ENCODE measurements around the gene SPANXD.
"Not testable (repeated sequence)": the region's sequence is repeated elsewhere in the genome, so short reads cannot be mapped to it uniquely, and the experiment has no call there.

The SPANXD gene, protein sequence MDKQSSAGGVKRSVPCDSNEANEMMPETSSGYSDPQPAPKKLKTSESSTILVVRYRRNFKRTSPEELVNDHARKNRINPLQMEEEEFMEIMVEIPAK

GRCh38 chrX:141698639-141699038 lies at the start of gene SPANXD:
Gene SPANXD (minus strand): TSS chrX:141698739. CDS start chrX:141698405, 334 bp downstream.
- not testable (repeated sequence) for H3K27me3 ChIP-seq (ENCODE audit: control insufficient read depth, insufficient read depth, low read length); H3K9me3 ChIP-seq (ENCODE audit: control insufficient read depth, low read length); H3K4me2 ChIP-seq (ENCODE audit: low read length); H3K27ac ChIP-seq; H3K36me3 ChIP-seq (ENCODE audit: control insufficient read depth, insufficient read depth, low read length); H3K79me2 ChIP-seq; H3K9ac ChIP-seq; H3K4me1 ChIP-seq; H2AFZ ChIP-seq; H3K4me3 ChIP-seq (ENCODE audit: low read depth, low read length)

GRCh38 chrX:141742666-141743065 lies 44.1 kb upstream of the SPANXD start:
- Histone ChIP-seq H3K9ac (no peak overlapping the region), H3K4me2 (ENCODE audit: low read length) (no peak overlapping the region), H3K27ac (no peak overlapping the region), H3K27me3 (ENCODE audit: control insufficient read depth, insufficient read depth, low read length) (no peaks in the 10 kb centered on the region), H3K79me2 (no peaks in the 10 kb centered on the region), H3K4me1 (no peaks in the 10 kb centered on the region), H3K36me3 (ENCODE audit: control insufficient read depth, insufficient read depth, low read length) (no peaks in the 10 kb centered on the region), H3K9me3 (ENCODE audit: control insufficient read depth, low read length) (no peaks in the 10 kb centered on the region), H2AFZ (no peak overlapping the region), H3K4me3 (ENCODE audit: low read depth, low read length) (no peak overlapping the region)
- no peak for TF ChIP-seq CTCF (IDR thresholded peaks at IDR 0.05)

GRCh38 chrX:141736656-141737055 lies 38.1 kb upstream of the SPANXD start:
- Histone ChIP-seq H3K79me2 (no peaks in the 10 kb centered on the region), H2AFZ (no peak overlapping the region), H3K4me1 (no peaks in the 10 kb centered on the region), H3K9me3 (ENCODE audit: control insufficient read depth, low read length) (no peaks in the 10 kb centered on the region), H3K36me3 (ENCODE audit: control insufficient read depth, insufficient read depth, low read length) (no peaks in the 10 kb centered on the region), H3K27ac (no peak overlapping the region), H3K4me3 (ENCODE audit: low read depth, low read length) (no peak overlapping the region), H3K9ac (no peak overlapping the region), H3K4me2 (ENCODE audit: low read length) (no peak overlapping the region), H3K27me3 (ENCODE audit: control insufficient read depth, insufficient read depth, low read length) (no peaks in the 10 kb centered on the region)
- no peak for TF ChIP-seq CTCF (IDR thresholded peaks at IDR 0.05)

DNA sequence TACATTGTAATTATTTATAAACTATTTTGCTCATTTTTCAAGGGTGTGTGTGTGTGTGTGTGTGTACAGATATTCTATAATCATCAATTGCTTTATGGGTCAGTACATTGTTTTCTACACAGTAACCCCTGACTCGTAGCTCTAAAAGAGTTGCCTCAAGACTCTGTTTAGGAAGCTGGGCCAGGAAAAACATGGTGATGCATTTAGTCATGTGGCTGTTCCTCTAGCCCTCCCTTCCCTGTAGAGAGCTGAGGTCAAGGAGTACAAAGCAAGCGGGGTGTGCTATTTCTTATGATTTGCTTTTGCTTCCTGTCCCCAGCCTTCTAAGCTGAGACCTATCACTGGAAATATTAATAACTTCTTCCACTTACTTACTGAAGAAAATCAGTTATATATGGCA lies 34.8 kb upstream of the SPANXD start:
- TF ChIP-seq CTCF (IDR thresholded peaks at IDR 0.05): no peak
- H3K27me3 ChIP-seq (ENCODE audit: control insufficient read depth, insufficient read depth, low read length): no peaks in the 10 kb centered on the region
- no peaks in the 10 kb centered on the region for H3K79me2 ChIP-seq
- no peak overlapping the region for H3K9ac ChIP-seq
- no peak overlapping the region for H3K27ac ChIP-seq
- no peaks in the 10 kb centered on the region for H3K4me1 ChIP-seq
- H3K36me3 ChIP-seq (ENCODE audit: control insufficient read depth, insufficient read depth, low read length): no peaks in the 10 kb centered on the region
- H3K9me3 ChIP-seq (ENCODE audit: control insufficient read depth, low read length): no peaks in the 10 kb centered on the region
- no peak overlapping the region for H3K4me2 ChIP-seq (ENCODE audit: low read length)
- no peak overlapping the region for H2AFZ ChIP-seq
- H3K4me3 ChIP-seq (ENCODE audit: low read depth, low read length): no peak overlapping the region

GRCh38 chrX:141732031-141732430 lies 33.5 kb upstream of the SPANXD start:
- Histone ChIP-seq H3K27ac (no peak overlapping the region), H3K4me3 (ENCODE audit: low read depth, low read length) (no peak overlapping the region), H3K4me2 (ENCODE audit: low read length) (no peak overlapping the region), H3K36me3 (ENCODE audit: control insufficient read depth, insufficient read depth, low read length) (no peaks in the 10 kb centered on the region), H3K9ac (no peak overlapping the region), H3K79me2 (no peaks in the 10 kb centered on the region), H3K4me1 (no peaks in the 10 kb centered on the region), H3K27me3 (ENCODE audit: control insufficient read depth, insufficient read depth, low read length) (no peaks in the 10 kb centered on the region), H2AFZ (no peak overlapping the region), H3K9me3 (ENCODE audit: control insufficient read depth, low read length) (no peaks in the 10 kb centered on the region)
- TF ChIP-seq CTCF (IDR thresholded peaks at IDR 0.05): no peak
